GM23338 (cell line): Measurements from ENCODE around the gene POLR2L. TPM values are rescaled to one million over a fixed set of nuclear protein-coding genes. Genes with fewer than 3 reads are reported as not detected.

Experiments
- ATAC-seq: fragments of 200-7000 bp; cut with Tn5 transposase; 3 replicates; pipeline ENCODE4 v1.9.1; 2020
- DNase-seq: peaks from one replicate; pipeline ENCODE4 v3.0.0-alpha.2; 2015; ENCODE audit warnings: low spot score
- H2AFZ ChIP-seq: fragments of 200-600 bp; sonication (generic); 2 replicates; pipeline ENCODE4 v1.8.0; 2016; ENCODE audit warnings: antibody characterized with exemption, mild to moderate bottlenecking, moderate library complexity
- H3F3A ChIP-seq: fragments of 200-600 bp; sonication (generic); replicated peaks from 2 replicates; pipeline ENCODE4 v1.8.0; 2017; ENCODE audit warnings: antibody characterized with exemption, mixed run types, low read depth
- H3K27ac ChIP-seq: fragments of 200-600 bp; sonication (generic); 2 replicates; pipeline ENCODE4 v1.6.1; 2016; ENCODE audit warnings: low read depth
- H3K27me3 ChIP-seq: fragments of 200-600 bp; sonication (generic); 2 replicates; pipeline ENCODE4 v1.8.0; 2016; ENCODE audit warnings: mild to moderate bottlenecking, mixed run types, moderate library complexity; ENCODE audit not compliant: insufficient read depth
- H3K36me3 ChIP-seq: fragments of 200-600 bp; sonication (generic); 2 replicates; pipeline ENCODE4 v1.8.0; 2016; ENCODE audit warnings: mild to moderate bottlenecking; ENCODE audit not compliant: insufficient read depth
- H3K4me1 ChIP-seq: fragments of 200-600 bp; sonication (generic); 2 replicates; pipeline ENCODE4 v1.8.0; 2016; ENCODE audit warnings: mild to moderate bottlenecking, moderate library complexity; ENCODE audit not compliant: insufficient read depth
- H3K4me2 ChIP-seq: fragments of 200-600 bp; sonication (generic); 2 replicates; pipeline ENCODE4 v1.7.1; 2017; ENCODE audit warnings: mixed run types
- H3K4me3 ChIP-seq: fragments of 200-600 bp; sonication (generic); 2 replicates; pipeline ENCODE4 v1.6.1; 2016; ENCODE audit warnings: mixed run types
- H3K79me2 ChIP-seq: fragments of 200-600 bp; sonication (generic); replicated peaks from 2 replicates; pipeline ENCODE4 v1.8.0; 2017; ENCODE audit warnings: mild to moderate bottlenecking; ENCODE audit not compliant: insufficient read depth
- H3K9me2 ChIP-seq: fragments of 200-600 bp; sonication (generic); 2 replicates; pipeline ENCODE4 v1.8.0; 2017; ENCODE audit not compliant: insufficient read depth
- H4K20me1 ChIP-seq: fragments of 200-600 bp; sonication (generic); replicated peaks from 2 replicates; pipeline ENCODE4 v1.8.0; 2017; ENCODE audit warnings: mild to moderate bottlenecking; ENCODE audit not compliant: insufficient read depth
- H3K27ac Mint-ChIP-seq: 2 replicates; pipeline ENCODE4 v1.8.0; 2020; ENCODE audit warnings: inconsistent platforms, mild to moderate bottlenecking, moderate library complexity, mixed read lengths
- H3K27me3 Mint-ChIP-seq: 3 replicates; pipeline ENCODE4 v1.8.0; 2022; ENCODE audit warnings: low read depth, mild to moderate bottlenecking, moderate library complexity, mixed read lengths, inconsistent platforms; ENCODE audit not compliant: insufficient read depth, poor library complexity
- H3K36me3 Mint-ChIP-seq: 3 replicates; pipeline ENCODE4 v1.8.0; 2021; ENCODE audit warnings: low read depth, mild to moderate bottlenecking, inconsistent platforms, moderate library complexity, mixed read lengths
- H3K4me1 Mint-ChIP-seq: 3 replicates; pipeline ENCODE4 v1.8.0; 2020; ENCODE audit warnings: mild to moderate bottlenecking, inconsistent platforms, mixed read lengths
- H3K4me3 Mint-ChIP-seq: 3 replicates; pipeline ENCODE4 v1.8.0; 2021; ENCODE audit warnings: moderate library complexity, mild to moderate bottlenecking, inconsistent platforms, mixed read lengths
- H3K9me3 Mint-ChIP-seq: 3 replicates; pipeline ENCODE4 v1.8.0; 2020; ENCODE audit warnings: moderate library complexity, mild to moderate bottlenecking, inconsistent platforms, mixed read lengths
- CREB1 ChIP-seq: fragments of 250-450 bp; sonication (Bioruptor Pico); IDR thresholded peaks from 2 replicates; pipeline ENCODE4 v1.5.0; 2020; ENCODE audit warnings: low read depth, mild to moderate bottlenecking, moderate library complexity
- CTCF ChIP-seq, 2 experiments: fragments of 200-600 bp in 1 of 2; sonication (generic) in 1 of 2; conservative IDR thresholded peaks; 2 replicates each; pipeline versions ENCODE4 v1.5.1 to v1.6.1; 2016 to 2017; ENCODE audit warnings: antibody characterized with exemption in 2 of 2, low read depth in 2 of 2, mild to moderate bottlenecking in 2 of 2, moderate library complexity in 1 of 2
- ETS1 ChIP-seq: IDR thresholded peaks from 2 replicates; pipeline ENCODE4 v1.6.1; 2016; ENCODE audit warnings: antibody characterized with exemption
- EZH2 ChIP-seq: fragments of 200-600 bp; sonication (generic); IDR thresholded peaks from one replicate; pipeline ENCODE4 v1.8.0; 2017; ENCODE audit warnings: antibody characterized with exemption, mild to moderate bottlenecking, low read depth; ENCODE audit not compliant: unreplicated experiment
- EZH2phosphoT487 ChIP-seq: fragments of 200-600 bp; sonication (generic); IDR thresholded peaks from one replicate; pipeline ENCODE4 v1.8.1; 2018; ENCODE audit warnings: antibody characterized with exemption; ENCODE audit not compliant: unreplicated experiment
- JUNB ChIP-seq: IDR thresholded peaks from one replicate; pipeline ENCODE4 v1.6.1; 2016; ENCODE audit warnings: antibody characterized with exemption; ENCODE audit not compliant: unreplicated experiment
- NANOG ChIP-seq: IDR thresholded peaks from 2 replicates; pipeline ENCODE4 v1.6.1; 2016; ENCODE audit warnings: antibody characterized with exemption, borderline replicate concordance
- POLR2AphosphoS5 ChIP-seq: IDR thresholded peaks from 2 replicates; pipeline ENCODE4 v1.6.1; 2016; ENCODE audit warnings: antibody characterized with exemption, low read depth
- REST ChIP-seq: IDR thresholded peaks from one replicate; pipeline ENCODE4 v1.6.1; 2018; ENCODE audit warnings: antibody characterized with exemption; ENCODE audit not compliant: unreplicated experiment
- STAT1 ChIP-seq: IDR thresholded peaks from one replicate; pipeline ENCODE4 v1.6.1; 2016; ENCODE audit warnings: antibody characterized with exemption; ENCODE audit not compliant: unreplicated experiment
- ZNF114 ChIP-seq: fragments of 250-450 bp; sonication (Bioruptor Pico); IDR thresholded peaks from 2 replicates; pipeline ENCODE4 v1.5.0; 2020; ENCODE audit warnings: mild to moderate bottlenecking, moderate library complexity
- ZNF331 ChIP-seq: fragments of 250-450 bp; sonication (Bioruptor Pico); IDR thresholded peaks from 2 replicates; pipeline ENCODE4 v1.5.0; 2020; ENCODE audit warnings: low read depth, mild to moderate bottlenecking, moderate library complexity
- ZNF462 ChIP-seq: fragments of 250-450 bp; sonication (Bioruptor Pico); IDR thresholded peaks from 2 replicates; pipeline ENCODE4 v1.5.0; 2020; ENCODE audit warnings: mild to moderate bottlenecking, moderate library complexity
- polyA plus RNA-seq: library from polyadenylated mRNA; unstranded; fragments of >200 nt; fragmentation: Nextera tagmentation; extraction: Ambion mirVana; gene quantifications from 2 replicates; pipeline ENCODE4 v1.2.1, GENCODE V29; 2016
- total RNA-seq: library from RNA; depleted of rRNA; stranded (reverse); fragments of >200 nt; shearing (Covaris generic); gene quantifications from 2 replicates; pipeline ENCODE4 v1.2.3, GENCODE V29; 2014

POLR2L gene
- total and polyA plus RNA-seq, 2 experiments from 2014 or later = 32.2 to 369 TPM

- TF ChIP-seq ZNF331 (CRISPR knock-in tag) (no peak), EZH2phosphoT487 (no peak), CREB1 (CRISPR knock-in tag) (no peak), NANOG (no peak), EZH2 (no peak)
Measured at GRCh38 chr11:856397-856796, 14.1 kb upstream of the POLR2L start (continued).

GRCh38 chr11:855796-856195 lies 13.5 kb upstream of the POLR2L start:
- Histone ChIP-seq H3K4me1 (peaks cover 20% of the 10 kb centered on the region), H3K9me2 (no peaks in the 10 kb centered on the region), H2AFZ (no peak overlapping the region), H3K4me3 (no peak overlapping the region), H3K27me3 (no peaks in the 10 kb centered on the region), H3F3A (peaks cover 7% of the 10 kb centered on the region), H3K36me3 (no peaks in the 10 kb centered on the region), H3K79me2 (0 out of 2 replicates have a peak, but pooled peaks cover 3% of the 10 kb centered on the region), H3K4me2 (no peak overlapping the region), H3K27ac (no peak overlapping the region), H4K20me1 (peaks cover 25% of the 10 kb centered on the region)
- ATAC-seq = no peak
- peaks cover 3% of the 10 kb centered on the region; the same call in 1 of the 3 replicates for H3K36me3 Mint-ChIP-seq
- no peak for TF ChIP-seq CREB1 (CRISPR knock-in tag)
- TF ChIP-seq ETS1 = no peak
- TF ChIP-seq ZNF114 (CRISPR knock-in tag) = no peak
- TF ChIP-seq POLR2AphosphoS5 = no peak
- no peak for TF ChIP-seq ZNF331 (CRISPR knock-in tag)
- no peak for TF ChIP-seq JUNB
- no peak for TF ChIP-seq CTCF (conservative IDR thresholded peaks at IDR 0.05; ENCODE audit: low read depth in 2 of 2)
- TF ChIP-seq EZH2 = no peak
- no peak for TF ChIP-seq STAT1
- TF ChIP-seq REST = no peak
- no peak for TF ChIP-seq EZH2phosphoT487
- TF ChIP-seq NANOG = no peak
- TF ChIP-seq ZNF462 (CRISPR knock-in tag) = no peak
- H3K27me3 Mint-ChIP-seq = peaks cover 19% of the 10 kb centered on the region
- H3K9me3 Mint-ChIP-seq = no peaks in the 10 kb centered on the region
- H3K4me3 Mint-ChIP-seq = no peak overlapping the region; the same call in 2 of the 3 replicates
- H3K27ac Mint-ChIP-seq = no peak overlapping the region
- no peak for DNase-seq
- peaks cover 31% of the 10 kb centered on the region for H3K4me1 Mint-ChIP-seq
